Hindlimb muscle (tissue), 1 donor: ENCODE results near the gene EYS. TPM values are rescaled to one million over a fixed set of nuclear protein-coding genes. Genes with fewer than 3 reads are reported as not detected.

Experiments used
- DNase-seq: peaks from one replicate; pipeline ENCODE4 v3.0.0-alpha.2; 2013
- polyA plus RNA-seq: library from polyadenylated mRNA; unstranded; fragments of 120-200 nt; gene quantifications from one replicate; pipeline ENCODE4 v1.2.1, GENCODE V29; 2013; ENCODE audit not compliant: insufficient read length

Gene EYS
- polyA plus RNA-seq, 1 donor, result 0.59 TPM

- no peak for DNase-seq
Observed at GRCh38 chr6:64932486-64932885, 774.5 kb downstream of the EYS start.

- DNase-seq, result no peak
Observed at GRCh38 chr6:64930681-64931080, 776.3 kb downstream of the EYS start.

GRCh38 chr6:64926051-64926450 lies 781.0 kb downstream of the EYS start:
- no peak for DNase-seq

- no peak for DNase-seq
Observed at GRCh38 chr6:64920257-64920656, 786.8 kb downstream of the EYS start.

GRCh38 chr6:64914124-64914523 lies 792.9 kb downstream of the EYS start:
- no peak for DNase-seq

GRCh38 chr6:64912966-64913365 lies 794.1 kb downstream of the EYS start:
- DNase-seq, result no peak

- DNase-seq, result no peak
Observed at GRCh38 chr6:64908104-64908503, 798.9 kb downstream of the EYS start.

GRCh38 chr6:64904616-64905015 lies 802.4 kb downstream of the EYS start:
- DNase-seq, result no peak

GRCh38 chr6:64902596-64902995 lies 804.4 kb downstream of the EYS start:
- no peak for DNase-seq

- DNase-seq, result no peak
Observed at GRCh38 chr6:64896939-64897338, 810.1 kb downstream of the EYS start.

- DNase-seq, result no peak
Observed at GRCh38 chr6:64895945-64896344, 811.1 kb downstream of the EYS start.

GRCh38 chr6:64890609-64891008 lies 816.4 kb downstream of the EYS start:
- DNase-seq, result no peak

GRCh38 chr6:64889144-64889543 lies 817.9 kb downstream of the EYS start:
- DNase-seq, result no peak

- no peak for DNase-seq
Observed at GRCh38 chr6:64874776-64875175, 832.2 kb downstream of the EYS start.

- DNase-seq, result no peak
Observed at GRCh38 chr6:64872633-64873032, 834.4 kb downstream of the EYS start.

GRCh38 chr6:64861039-64861651 lies 845.9 kb downstream of the EYS start:
- DNase-seq, result no peak

- DNase-seq, result no peak
Observed at GRCh38 chr6:64860203-64860602, 846.8 kb downstream of the EYS start.

GRCh38 chr6:64850121-64850520 lies 856.9 kb downstream of the EYS start:
- no peak for DNase-seq

- no peak for DNase-seq
Observed at GRCh38 chr6:64848467-64848866, 858.6 kb downstream of the EYS start.

GRCh38 chr6:64847396-64847795 lies 859.6 kb downstream of the EYS start:
- DNase-seq, result no peak

- peak; percentile 3 for DNase-seq
Observed at GRCh38 chr6:64838726-64839125, 868.3 kb downstream of the EYS start.

- no peak for DNase-seq
Observed at GRCh38 chr6:64831680-64832079, 875.3 kb downstream of the EYS start.

- no peak for DNase-seq
Observed at GRCh38 chr6:64817525-64817924, 889.5 kb downstream of the EYS start.

- no peak for DNase-seq
Observed at GRCh38 chr6:64815718-64816117, 891.3 kb downstream of the EYS start.

- no peak for DNase-seq
Observed at GRCh38 chr6:64812138-64812537, 894.9 kb downstream of the EYS start.
